SK-N-SH treated with all-trans-retinoic acid at 6 μM for 48 hours (cell line): ENCODE measurements around the gene PHLDA3.
A peak's percentile ranks its signal among the peaks of the same experiment; 100 is the strongest.

Source experiments
- ATAC-seq: fragments of 200-7000 bp; cut with Tn5 transposase; 3 replicates; pipeline ENCODE4 v1.9.1; 2020; ENCODE audit warnings: mild to moderate bottlenecking, moderate library complexity
- ARNTL ChIP-seq: fragments of 450-650 bp; formaldehyde crosslinking; IDR thresholded peaks from 2 replicates; pipeline ENCODE4 v1.5.0; 2020; ENCODE audit warnings: low read depth, mild to moderate bottlenecking, moderate library complexity, borderline replicate concordance
- CSDC2 ChIP-seq: fragments of 250-450 bp; sonication (Bioruptor Pico); IDR thresholded peaks from 2 replicates; pipeline ENCODE4 v1.5.0; 2020; ENCODE audit warnings: mild to moderate bottlenecking, moderate library complexity
- ESRRG ChIP-seq: fragments of 250-450 bp; sonication (Bioruptor Pico); IDR thresholded peaks from 2 replicates; pipeline ENCODE4 v1.6.1; 2021; ENCODE audit warnings: mild to moderate bottlenecking
- GLIS3 ChIP-seq: fragments of 250-450 bp; sonication (Bioruptor Pico); IDR thresholded peaks from 2 replicates; pipeline ENCODE4 v1.5.0; 2020; ENCODE audit warnings: mild to moderate bottlenecking, moderate library complexity
- ISL1 ChIP-seq: fragments of 250-450 bp; sonication (Bioruptor Pico); IDR thresholded peaks from 2 replicates; pipeline ENCODE4 v2.1.2; 2022; ENCODE audit warnings: mild to moderate bottlenecking, moderate library complexity
- OSR1 ChIP-seq: fragments of 250-450 bp; sonication (Bioruptor Pico); IDR thresholded peaks from 2 replicates; pipeline ENCODE4 v1.8.0; 2022; ENCODE audit warnings: moderate library complexity, mild to moderate bottlenecking, inconsistent platforms
- PATZ1 ChIP-seq: fragments of 250-450 bp; sonication (Bioruptor Pico); IDR thresholded peaks from 2 replicates; pipeline ENCODE4 v1.8.0; 2020; ENCODE audit warnings: mild to moderate bottlenecking, moderate library complexity, borderline replicate concordance
- PPARA ChIP-seq: fragments of 250-450 bp; sonication (Bioruptor Pico); IDR thresholded peaks from 2 replicates; pipeline ENCODE4 v1.5.0; 2020; ENCODE audit warnings: mild to moderate bottlenecking, borderline replicate concordance
- RARB ChIP-seq: fragments of 250-450 bp; sonication (Bioruptor Pico); IDR thresholded peaks from 2 replicates; pipeline ENCODE4 v1.8.0; 2021; ENCODE audit warnings: mild to moderate bottlenecking, moderate library complexity
- SNAI2 ChIP-seq: fragments of 250-450 bp; sonication (Bioruptor Pico); IDR thresholded peaks from 2 replicates; pipeline ENCODE4 v1.5.0; 2020; ENCODE audit warnings: mild to moderate bottlenecking, moderate library complexity
- TCF4 ChIP-seq: fragments of 250-450 bp; sonication (Bioruptor Pico); IDR thresholded peaks from 2 replicates; pipeline ENCODE4 v1.8.0; 2021; ENCODE audit warnings: mild to moderate bottlenecking, moderate library complexity, borderline replicate concordance
- TOX ChIP-seq: fragments of 250-450 bp; sonication (Bioruptor Pico); IDR thresholded peaks from 2 replicates; pipeline ENCODE4 v1.8.0; 2021; ENCODE audit warnings: mild to moderate bottlenecking, moderate library complexity, borderline replicate concordance
- ZC3H10 ChIP-seq: fragments of 250-450 bp; sonication (Bioruptor Pico); IDR thresholded peaks from 2 replicates; pipeline ENCODE4 v1.5.1; 2021; ENCODE audit warnings: mild to moderate bottlenecking, moderate library complexity
- ZFP3 ChIP-seq: fragments of 250-450 bp; sonication (Bioruptor Pico); IDR thresholded peaks from 2 replicates; pipeline ENCODE4 v1.5.0; 2020; ENCODE audit warnings: mild to moderate bottlenecking, moderate library complexity
- ZFP30 ChIP-seq: fragments of 450-650 bp; formaldehyde crosslinking; IDR thresholded peaks from 2 replicates; pipeline ENCODE4 v1.5.0; 2022; ENCODE audit warnings: mild to moderate bottlenecking, moderate library complexity
- ZNF70 ChIP-seq: fragments of 450-650 bp; formaldehyde crosslinking; IDR thresholded peaks from 2 replicates; pipeline ENCODE4 v1.5.0; 2020; ENCODE audit warnings: mild to moderate bottlenecking, moderate library complexity
- ZNF8 ChIP-seq: fragments of 450-650 bp; formaldehyde crosslinking; IDR thresholded peaks from 2 replicates; pipeline ENCODE4 v1.5.0; 2020; ENCODE audit warnings: mild to moderate bottlenecking, moderate library complexity
- TF ChIP-seq, protein P1 (sequence below): fragments of 250-450 bp; sonication (Bioruptor Pico); IDR thresholded peaks from 2 replicates; pipeline ENCODE4 v1.5.1; 2021; ENCODE audit warnings: mild to moderate bottlenecking, moderate library complexity
- TF ChIP-seq, protein P2 (sequence below): fragments of 250-450 bp; sonication (Bioruptor Pico); IDR thresholded peaks from 2 replicates; pipeline ENCODE4 v1.8.0; 2021; ENCODE audit warnings: low read depth, mild to moderate bottlenecking, moderate library complexity, borderline replicate concordance
- TF ChIP-seq, protein P3 (sequence below): fragments of 250-450 bp; sonication (Bioruptor Pico); IDR thresholded peaks from 2 replicates; pipeline ENCODE4 v1.5.1; 2020; ENCODE audit warnings: low read depth, mild to moderate bottlenecking, moderate library complexity

Gene PHLDA3

GRCh38 chr1:201461645-201462441, 7.1 kb downstream of the PHLDA3 start:
- ATAC-seq, result peak; percentile 83
- no peak; the same call in 1 of the 2 replicates for TF ChIP-seq OSR1 (CRISPR knock-in tag)
- peak; percentile 76 for TF ChIP-seq PATZ1 (CRISPR knock-in tag)
- no peak for TF ChIP-seq ZNF70
- TF ChIP-seq ZC3H10, result peak; percentile 82
- TF ChIP-seq RARB (CRISPR knock-in tag), result peak; percentile 28; the same call in 1 of the 2 replicates
- TF ChIP-seq ZFP3, result peak; percentile 60; the same call in 1 of the 2 replicates
- TF ChIP-seq CSDC2 (CRISPR knock-in tag), result 0 out of 2 replicates have a peak, but pooled peaks have one; percentile 24

GRCh38 chr1:201460814-201461644, 8.0 kb downstream of the PHLDA3 start:
- TF ChIP-seq, protein P1, sequence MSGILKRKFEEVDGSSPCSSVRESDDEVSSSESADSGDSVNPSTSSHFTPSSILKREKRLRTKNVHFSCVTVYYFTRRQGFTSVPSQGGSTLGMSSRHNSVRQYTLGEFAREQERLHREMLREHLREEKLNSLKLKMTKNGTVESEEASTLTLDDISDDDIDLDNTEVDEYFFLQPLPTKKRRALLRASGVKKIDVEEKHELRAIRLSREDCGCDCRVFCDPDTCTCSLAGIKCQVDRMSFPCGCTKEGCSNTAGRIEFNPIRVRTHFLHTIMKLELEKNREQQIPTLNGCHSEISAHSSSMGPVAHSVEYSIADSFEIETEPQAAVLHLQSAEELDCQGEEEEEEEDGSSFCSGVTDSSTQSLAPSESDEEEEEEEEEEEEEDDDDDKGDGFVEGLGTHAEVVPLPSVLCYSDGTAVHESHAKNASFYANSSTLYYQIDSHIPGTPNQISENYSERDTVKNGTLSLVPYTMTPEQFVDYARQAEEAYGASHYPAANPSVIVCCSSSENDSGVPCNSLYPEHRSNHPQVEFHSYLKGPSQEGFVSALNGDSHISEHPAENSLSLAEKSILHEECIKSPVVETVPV (CRISPR knock-in tag), result no peak
- TF ChIP-seq ESRRG (CRISPR knock-in tag) (no peak), RARB (CRISPR knock-in tag) (peak; percentile 68; the same call in 1 of the 2 replicates), PATZ1 (CRISPR knock-in tag) (peak; percentile 28; the same call in 1 of the 2 replicates), GLIS3 (no peak), TOX (CRISPR knock-in tag) (peak; percentile 96), OSR1 (CRISPR knock-in tag) (0 out of 2 replicates have a peak, but pooled peaks have one; percentile 64), ZFP30 (CRISPR knock-in tag) (no peak), ZC3H10 (peak; percentile 88)
- TF ChIP-seq, protein P2, sequence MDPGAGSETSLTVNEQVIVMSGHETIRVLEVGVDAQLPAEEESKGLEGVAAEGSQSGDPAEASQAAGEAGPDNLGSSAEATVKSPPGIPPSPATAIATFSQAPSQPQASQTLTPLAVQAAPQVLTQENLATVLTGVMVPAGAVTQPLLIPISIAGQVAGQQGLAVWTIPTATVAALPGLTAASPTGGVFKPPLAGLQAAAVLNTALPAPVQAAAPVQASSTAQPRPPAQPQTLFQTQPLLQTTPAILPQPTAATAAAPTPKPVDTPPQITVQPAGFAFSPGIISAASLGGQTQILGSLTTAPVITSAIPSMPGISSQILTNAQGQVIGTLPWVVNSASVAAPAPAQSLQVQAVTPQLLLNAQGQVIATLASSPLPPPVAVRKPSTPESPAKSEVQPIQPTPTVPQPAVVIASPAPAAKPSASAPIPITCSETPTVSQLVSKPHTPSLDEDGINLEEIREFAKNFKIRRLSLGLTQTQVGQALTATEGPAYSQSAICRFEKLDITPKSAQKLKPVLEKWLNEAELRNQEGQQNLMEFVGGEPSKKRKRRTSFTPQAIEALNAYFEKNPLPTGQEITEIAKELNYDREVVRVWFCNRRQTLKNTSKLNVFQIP, result no peak
- TF ChIP-seq, all 23 proteins: peak for 5
- peak; percentile 86 for ATAC-seq

DNA sequence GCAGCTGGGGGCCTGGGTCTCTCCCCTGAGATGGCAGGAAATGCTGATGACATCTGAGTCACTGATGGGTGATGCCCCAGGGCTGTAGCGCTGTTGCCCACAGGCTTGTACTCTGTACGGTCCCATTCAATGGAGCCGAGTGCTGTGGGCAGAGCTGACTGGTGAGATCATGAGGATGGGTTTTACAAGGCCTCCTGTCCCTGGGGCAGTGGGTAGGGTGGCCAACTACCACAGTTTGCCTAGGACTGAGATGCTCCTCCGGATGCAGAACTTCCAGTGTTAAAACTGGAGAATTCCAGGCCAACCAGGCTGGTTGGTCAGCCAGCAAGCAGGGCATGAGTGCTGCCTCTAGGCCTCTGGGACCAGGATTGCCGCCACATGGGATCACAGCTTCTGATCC, 9.2 kb downstream of the PHLDA3 start:
- no peak for ATAC-seq

More for the DNA sequence above, 9.2 kb downstream of the PHLDA3 start:
- TF ChIP-seq, protein P1 (CRISPR knock-in tag), result no peak
- TF ChIP-seq TCF4 (CRISPR knock-in tag) (no peak), OSR1 (CRISPR knock-in tag) (no peak), ZNF8 (no peak), SNAI2 (no peak), PPARA (no peak), RARB (CRISPR knock-in tag) (no peak), ISL1 (no peak), ARNTL (CRISPR knock-in tag) (no peak), ZFP3 (no peak), ZNF70 (no peak)
- TF ChIP-seq, protein P3, sequence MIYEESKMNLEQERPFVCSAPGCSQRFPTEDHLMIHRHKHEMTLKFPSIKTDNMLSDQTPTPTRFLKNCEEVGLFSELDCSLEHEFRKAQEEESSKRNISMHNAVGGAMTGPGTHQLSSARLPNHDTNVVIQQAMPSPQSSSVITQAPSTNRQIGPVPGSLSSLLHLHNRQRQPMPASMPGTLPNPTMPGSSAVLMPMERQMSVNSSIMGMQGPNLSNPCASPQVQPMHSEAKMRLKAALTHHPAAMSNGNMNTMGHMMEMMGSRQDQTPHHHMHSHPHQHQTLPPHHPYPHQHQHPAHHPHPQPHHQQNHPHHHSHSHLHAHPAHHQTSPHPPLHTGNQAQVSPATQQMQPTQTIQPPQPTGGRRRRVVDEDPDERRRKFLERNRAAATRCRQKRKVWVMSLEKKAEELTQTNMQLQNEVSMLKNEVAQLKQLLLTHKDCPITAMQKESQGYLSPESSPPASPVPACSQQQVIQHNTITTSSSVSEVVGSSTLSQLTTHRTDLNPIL (CRISPR knock-in tag), result no peak
